PC-9 (cell line): Measurements from ENCODE around the gene P4HA3. TPM values are rescaled to one million over a fixed set of nuclear protein-coding genes. Genes with fewer than 3 reads are reported as not detected.

Experiments
- BruUV-seq: library from RNA; stranded (reverse); fragments of 400-500 nt; replicated peaks from 2 replicates; lab custom pipeline; 2021; lab: Mats Ljungman, UMichigan
- CTCF ChIA-PET: fragments of 300-600 bp; sonication (Branson Sonifier 250); formaldehyde crosslinking; loops from one replicate; lab custom pipeline; 2022; ENCODE audit warnings: antibody characterized with exemption; lab: Charles Lee
- POLR2A ChIA-PET: fragments of 300-600 bp; sonication (Branson Sonifier 250); formaldehyde crosslinking; loops from one replicate; lab custom pipeline; 2022; ENCODE audit warnings: antibody characterized with exemption; ENCODE audit not compliant: unreplicated experiment; lab: Charles Lee
- DNase-seq, 2 experiments: peaks; one replicate each; pipeline versions ENCODE4 v3.0.0 to v3.0.0-alpha.2; 2015 to 2022; ENCODE audit warnings: mixed read lengths in 1 of 2
- H2AFZ ChIP-seq: fragments of 200-600 bp; sonication (generic); 2 replicates; pipeline ENCODE4 v1.8.1; 2017; ENCODE audit warnings: antibody characterized with exemption
- H3F3A ChIP-seq: fragments of 200-600 bp; sonication (generic); 2 replicates; pipeline ENCODE4 v1.8.1; 2017; ENCODE audit warnings: antibody characterized with exemption, mild to moderate bottlenecking, low read depth; ENCODE audit not compliant: insufficient read depth
- H3K27ac ChIP-seq: fragments of 200-600 bp; sonication (generic); 2 replicates; pipeline ENCODE4 v1.6.1; 2016; ENCODE audit warnings: mixed run types
- H3K27me3 ChIP-seq: fragments of 200-600 bp; sonication (generic); 2 replicates; pipeline ENCODE4 v1.6.1; 2016; ENCODE audit warnings: low read depth, mixed run types; ENCODE audit not compliant: insufficient read depth
- H3K36me3 ChIP-seq: fragments of 200-600 bp; sonication (generic); 2 replicates; pipeline ENCODE4 v1.6.1; 2016; ENCODE audit warnings: low read depth, mixed run types
- H3K4me1 ChIP-seq: fragments of 200-600 bp; sonication (generic); replicated peaks from 2 replicates; pipeline ENCODE4 v1.6.1; 2016; ENCODE audit warnings: mixed run types; ENCODE audit not compliant: insufficient read depth
- H3K4me2 ChIP-seq: fragments of 200-600 bp; sonication (generic); 2 replicates; pipeline ENCODE4 v1.6.1; 2017; ENCODE audit warnings: mixed run types
- H3K4me3 ChIP-seq: fragments of 200-600 bp; sonication (generic); 2 replicates; pipeline ENCODE4 v1.6.1; 2016; ENCODE audit warnings: mixed run types
- H3K79me2 ChIP-seq: fragments of 200-600 bp; sonication (generic); 2 replicates; pipeline ENCODE4 v1.6.1; 2017; ENCODE audit warnings: low read depth, mixed run types
- H3K9me2 ChIP-seq: fragments of 200-600 bp; sonication (generic); 2 replicates; pipeline ENCODE4 v1.8.1; 2017; ENCODE audit warnings: mild to moderate bottlenecking; ENCODE audit not compliant: insufficient read depth
- H3K9me3 ChIP-seq: fragments of 200-600 bp; sonication (generic); 2 replicates; pipeline ENCODE4 v1.8.1; 2016; ENCODE audit warnings: low read depth; ENCODE audit not compliant: insufficient read depth
- H4K20me1 ChIP-seq: fragments of 200-600 bp; sonication (generic); 2 replicates; pipeline ENCODE4 v1.8.1; 2017; ENCODE audit not compliant: insufficient read depth
- EZH2 ChIP-seq: fragments of 200-600 bp; sonication (generic); IDR thresholded peaks from 2 replicates; pipeline ENCODE4 v1.8.0; 2017; ENCODE audit warnings: antibody characterized with exemption, low read depth
- intact Hi-C: fragments of 100-400 bp; cut with micrococcal nuclease; formaldehyde crosslinking; loops from one replicate; pipeline ENCODE4 v1.10.0; 2022; ENCODE audit not compliant: unreplicated experiment
- total RNA-seq: library from RNA; stranded (reverse); gene quantifications from 2 replicates; pipeline ENCODE4 v1.2.3, GENCODE V29; 2021
- TF ChIP-seq, protein P1 (sequence below): fragments of 200-600 bp; sonication (generic); conservative IDR thresholded peaks from 2 replicates; pipeline ENCODE4 v1.6.1; 2017; ENCODE audit warnings: mixed run types, antibody characterized with exemption, mild to moderate bottlenecking, moderate library complexity

Gene P4HA3
- total RNA-seq, 1 experiment from 2014 or later: 0.22 TPM

DNA sequence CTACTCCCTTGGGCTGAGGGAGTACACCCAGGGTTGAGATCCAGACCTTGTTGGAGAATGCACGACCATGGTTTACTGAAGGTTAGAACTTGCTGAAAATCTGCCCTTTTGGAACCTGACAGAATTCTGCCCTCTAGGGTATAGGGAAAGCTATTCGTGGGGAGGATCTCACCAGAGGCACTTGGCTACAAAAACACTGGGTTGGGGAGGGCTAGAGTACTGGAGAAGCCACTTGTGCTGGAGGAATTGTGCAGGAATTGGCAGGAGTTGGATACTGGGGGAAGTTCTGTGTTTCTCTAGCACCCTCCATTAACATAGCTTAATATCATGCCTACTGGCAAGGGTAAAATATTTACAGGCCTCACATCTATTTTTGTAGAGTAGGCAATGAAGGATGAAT, 84.5 kb downstream of the P4HA3 start:
- Histone ChIP-seq H4K20me1 (no peaks in the 10 kb centered on the region), H3K9me3 (no peaks in the 10 kb centered on the region), H2AFZ (no peak overlapping the region), H3F3A (no peaks in the 10 kb centered on the region), H3K9me2 (no peaks in the 10 kb centered on the region), H3K27me3 (no peaks in the 10 kb centered on the region), H3K4me2 (no peak overlapping the region), H3K4me3 (no peak overlapping the region), H3K4me1 (no peaks in the 10 kb centered on the region), H3K27ac (no peak overlapping the region), H3K36me3 (peaks cover 28% of the 10 kb centered on the region), H3K79me2 (no peaks in the 10 kb centered on the region)
- TF ChIP-seq, protein P1, sequence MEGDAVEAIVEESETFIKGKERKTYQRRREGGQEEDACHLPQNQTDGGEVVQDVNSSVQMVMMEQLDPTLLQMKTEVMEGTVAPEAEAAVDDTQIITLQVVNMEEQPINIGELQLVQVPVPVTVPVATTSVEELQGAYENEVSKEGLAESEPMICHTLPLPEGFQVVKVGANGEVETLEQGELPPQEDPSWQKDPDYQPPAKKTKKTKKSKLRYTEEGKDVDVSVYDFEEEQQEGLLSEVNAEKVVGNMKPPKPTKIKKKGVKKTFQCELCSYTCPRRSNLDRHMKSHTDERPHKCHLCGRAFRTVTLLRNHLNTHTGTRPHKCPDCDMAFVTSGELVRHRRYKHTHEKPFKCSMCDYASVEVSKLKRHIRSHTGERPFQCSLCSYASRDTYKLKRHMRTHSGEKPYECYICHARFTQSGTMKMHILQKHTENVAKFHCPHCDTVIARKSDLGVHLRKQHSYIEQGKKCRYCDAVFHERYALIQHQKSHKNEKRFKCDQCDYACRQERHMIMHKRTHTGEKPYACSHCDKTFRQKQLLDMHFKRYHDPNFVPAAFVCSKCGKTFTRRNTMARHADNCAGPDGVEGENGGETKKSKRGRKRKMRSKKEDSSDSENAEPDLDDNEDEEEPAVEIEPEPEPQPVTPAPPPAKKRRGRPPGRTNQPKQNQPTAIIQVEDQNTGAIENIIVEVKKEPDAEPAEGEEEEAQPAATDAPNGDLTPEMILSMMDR: no peak
- CTCF ChIA-PET: no interaction called here
- intact Hi-C loops: no loop called here
- BruUV-seq: no TSS peak
- POLR2A ChIA-PET: interaction anchor here (0.5 to 0.7 kb wide), 2 partner anchors 267 to 374 kb away, joined by 3 read pairs; no protein-coding TSS in a partner anchor
- no peak for DNase-seq

DNA sequence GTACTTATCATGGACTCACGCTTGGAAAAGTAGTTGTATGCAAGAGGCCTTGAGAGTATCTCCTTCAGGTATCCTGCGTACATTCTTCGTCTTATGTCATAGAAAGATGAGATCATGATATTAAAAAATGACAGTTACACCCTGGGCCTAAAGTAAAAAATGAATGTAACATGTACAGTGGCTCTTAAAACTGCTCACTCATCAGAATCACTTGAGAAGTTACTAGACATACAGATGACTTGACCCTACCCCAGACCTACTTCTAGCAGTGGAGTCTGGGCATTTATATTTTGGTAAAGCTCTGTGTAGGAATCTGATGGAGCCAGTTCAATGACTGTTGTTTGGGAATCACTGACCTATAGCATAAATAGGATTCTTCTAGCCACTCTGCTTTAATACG, 85.9 kb downstream of the P4HA3 start:
- Histone ChIP-seq H2AFZ (no peak overlapping the region), H3F3A (0 out of 2 replicates have a peak, but pooled peaks cover 1% of the 10 kb centered on the region), H3K4me3 (no peak overlapping the region), H3K27ac (no peak overlapping the region), H4K20me1 (no peaks in the 10 kb centered on the region), H3K36me3 (peaks cover 16% of the 10 kb centered on the region), H3K4me1 (no peaks in the 10 kb centered on the region), H3K4me2 (no peak overlapping the region), H3K27me3 (no peaks in the 10 kb centered on the region), H3K79me2 (no peaks in the 10 kb centered on the region), H3K9me2 (no peaks in the 10 kb centered on the region), H3K9me3 (no peaks in the 10 kb centered on the region)
- POLR2A ChIA-PET: no interaction called here
- TF ChIP-seq EZH2: no peak
- TF ChIP-seq, protein P1: no peak
- CTCF ChIA-PET: no interaction called here
- BruUV-seq: no TSS peak
- DNase-seq: no peak
- intact Hi-C loops: no loop called here

DNA sequence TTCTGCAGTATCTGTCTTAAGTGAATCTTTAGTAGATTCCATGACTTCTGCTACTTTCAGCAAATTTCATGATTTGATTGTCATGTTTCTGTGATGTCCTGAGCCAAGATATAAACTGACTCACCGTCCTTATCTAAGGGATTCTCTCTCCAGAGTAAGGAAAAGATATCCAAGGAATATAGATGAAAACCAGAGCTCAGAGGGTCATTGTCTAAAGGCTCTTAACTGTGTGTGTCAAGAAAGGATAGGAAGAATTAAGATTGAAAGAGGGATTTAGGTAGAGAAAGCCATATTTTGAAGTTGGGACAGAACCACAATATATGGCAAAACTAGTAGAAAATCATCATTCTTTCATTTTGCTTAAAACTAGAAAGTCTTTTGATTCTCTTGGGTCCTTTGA, 89.6 kb downstream of the P4HA3 start:
- TF ChIP-seq, protein P1: no peak
- no peak for TF ChIP-seq EZH2
- Histone ChIP-seq H3K27ac (no peak overlapping the region), H3K36me3 (peaks cover 14% of the 10 kb centered on the region; the same call in 1 of the 2 replicates), H3K9me2 (no peaks in the 10 kb centered on the region), H3K79me2 (no peaks in the 10 kb centered on the region), H3F3A (0 out of 2 replicates have a peak, but pooled peaks cover 21% of the 10 kb centered on the region), H3K4me1 (no peaks in the 10 kb centered on the region), H4K20me1 (no peaks in the 10 kb centered on the region), H3K4me2 (no peak overlapping the region), H3K9me3 (no peaks in the 10 kb centered on the region), H2AFZ (no peak overlapping the region), H3K4me3 (no peak overlapping the region), H3K27me3 (no peaks in the 10 kb centered on the region)
- no peak for DNase-seq
- ChIA-PET CTCF (no interaction called here), POLR2A (no interaction called here)
- BruUV-seq: no TSS peak
- intact Hi-C loops: no loop called here
